ENCODE results near the gene GFRA4. TPM values are rescaled to one million over a fixed set of nuclear protein-coding genes. Genes with fewer than 3 reads are reported as not detected.
A peak's percentile ranks its signal among the peaks of the same experiment; 100 is the strongest.

Gene GFRA4
- total and polyA plus RNA-seq, 2 donors (not counting 1 experiment from before 2014, with no cell fraction given): not detected

GRCh38 chr20:3710703-3711483 lies 47.7 kb upstream of the GFRA4 start:
- Histone ChIP-seq H4K20me1 (ENCODE audit: control insufficient read depth, extremely low read depth, insufficient read depth, low read length) (no peaks in the 10 kb centered on the region), H3K27ac (ENCODE audit: insufficient read depth, low read length) (no peak overlapping the region), H3K27me3 (ENCODE audit: control insufficient read depth, insufficient read depth, low read length) (no peaks in the 10 kb centered on the region), H3K79me2 (ENCODE audit: control insufficient read depth, insufficient read depth, low read length) (no peaks in the 10 kb centered on the region), H3K4me2 (ENCODE audit: extremely low read depth, insufficient read depth, low read length) (no peak overlapping the region), H3K4me1 (ENCODE audit: control insufficient read depth, extremely low read depth, insufficient read depth, low read length) (no peaks in the 10 kb centered on the region), H3K9me3 (ENCODE audit: control insufficient read depth, insufficient read depth, low read depth, low read length) (no peaks in the 10 kb centered on the region), H2AFZ (ENCODE audit: low read length) (no peak overlapping the region), H3K4me3 (replicated peaks in 1 of 4; ENCODE audit: control extremely low read depth in 1 of 4, insufficient read depth in 1 of 4, low read depth in 3 of 4, low read length in 4 of 4) (no peak overlapping the region), H3K9ac (ENCODE audit: insufficient read depth, low read length) (no peak overlapping the region), H3K36me3 (ENCODE audit: control insufficient read depth, insufficient read depth, low read length) (no peaks in the 10 kb centered on the region)
- TF ChIP-seq EZH2 (IDR thresholded peaks at IDR 0.05; ENCODE audit: low read length, missing control alignments) (no peak), CTCF (conservative IDR thresholded peaks at IDR 0.05 in 1 of 2, IDR thresholded peaks at IDR 0.05 in 1 of 2; ENCODE audit: low read depth in 1 of 2, low read length in 2 of 2) (peak; percentile 82 to 83)
- peak; percentile 20 to 48 for DNase-seq (ENCODE audit: low read depth in 2 of 2)

GRCh38 chr20:3710011-3710466 lies 46.8 kb upstream of the GFRA4 start:
- DNase-seq (ENCODE audit: low read depth in 2 of 2): no peak
- no peak overlapping the region for H3K9ac ChIP-seq (ENCODE audit: insufficient read depth, low read length)
- no peak overlapping the region for H2AFZ ChIP-seq (ENCODE audit: low read length)
- TF ChIP-seq EZH2 (IDR thresholded peaks at IDR 0.05; ENCODE audit: low read length, missing control alignments) (no peak), CTCF (conservative IDR thresholded peaks at IDR 0.05 in 1 of 2, IDR thresholded peaks at IDR 0.05 in 1 of 2; ENCODE audit: low read depth in 1 of 2, low read length in 2 of 2) (no peak)
- H3K4me2 ChIP-seq (ENCODE audit: extremely low read depth, insufficient read depth, low read length): no peak overlapping the region
- no peaks in the 10 kb centered on the region for H3K79me2 ChIP-seq (ENCODE audit: control insufficient read depth, insufficient read depth, low read length)
- H4K20me1 ChIP-seq (ENCODE audit: control insufficient read depth, extremely low read depth, insufficient read depth, low read length): no peaks in the 10 kb centered on the region
- no peaks in the 10 kb centered on the region for H3K27me3 ChIP-seq (ENCODE audit: control insufficient read depth, insufficient read depth, low read length)
- no peaks in the 10 kb centered on the region for H3K4me1 ChIP-seq (ENCODE audit: control insufficient read depth, extremely low read depth, insufficient read depth, low read length)
- H3K9me3 ChIP-seq (ENCODE audit: control insufficient read depth, insufficient read depth, low read depth, low read length): no peaks in the 10 kb centered on the region
- no peaks in the 10 kb centered on the region for H3K36me3 ChIP-seq (ENCODE audit: control insufficient read depth, insufficient read depth, low read length)
- H3K27ac ChIP-seq (ENCODE audit: insufficient read depth, low read length): no peak overlapping the region
- no peak overlapping the region for H3K4me3 ChIP-seq (replicated peaks in 1 of 4; ENCODE audit: control extremely low read depth in 1 of 4, insufficient read depth in 1 of 4, low read depth in 3 of 4, low read length in 4 of 4)

- Histone ChIP-seq H3K9me3 (ENCODE audit: control insufficient read depth, insufficient read depth, low read depth, low read length) (no peaks in the 10 kb centered on the region), H4K20me1 (ENCODE audit: control insufficient read depth, extremely low read depth, insufficient read depth, low read length) (no peaks in the 10 kb centered on the region), H3K9ac (ENCODE audit: insufficient read depth, low read length) (no peak overlapping the region), H3K4me2 (ENCODE audit: extremely low read depth, insufficient read depth, low read length) (no peak overlapping the region), H3K79me2 (ENCODE audit: control insufficient read depth, insufficient read depth, low read length) (no peaks in the 10 kb centered on the region), H3K4me3 (replicated peaks in 1 of 4; ENCODE audit: control extremely low read depth in 1 of 4, insufficient read depth in 1 of 4, low read depth in 3 of 4, low read length in 4 of 4) (no peak overlapping the region), H3K36me3 (ENCODE audit: control insufficient read depth, insufficient read depth, low read length) (no peaks in the 10 kb centered on the region), H2AFZ (ENCODE audit: low read length) (no peak overlapping the region), H3K27me3 (ENCODE audit: control insufficient read depth, insufficient read depth, low read length) (peaks cover 3% of the 10 kb centered on the region), H3K27ac (ENCODE audit: insufficient read depth, low read length) (no peak overlapping the region), H3K4me1 (ENCODE audit: control insufficient read depth, extremely low read depth, insufficient read depth, low read length) (no peaks in the 10 kb centered on the region)
- no peak for TF ChIP-seq CTCF (conservative IDR thresholded peaks at IDR 0.05 in 1 of 2, IDR thresholded peaks at IDR 0.05 in 1 of 2; ENCODE audit: low read depth in 1 of 2, low read length in 2 of 2)
- TF ChIP-seq EZH2 (IDR thresholded peaks at IDR 0.05; ENCODE audit: low read length, missing control alignments): no peak
- no peak for DNase-seq (ENCODE audit: low read depth in 2 of 2)
Measured at GRCh38 chr20:3707508-3707899, 44.3 kb upstream of the GFRA4 start.

All from fibroblast of lung (primary cell).